GM19023 (cell line): ENCODE measurements around the gene PTPRD.

Experiments
- ATAC-seq: cut with Tn5 transposase; IDR thresholded peaks from one replicate; pipeline ENCODE4 v1.9.1; 2021; ENCODE audit warnings: mild to moderate bottlenecking, moderate library complexity; ENCODE audit not compliant: unreplicated experiment

PTPRD gene

DNA sequence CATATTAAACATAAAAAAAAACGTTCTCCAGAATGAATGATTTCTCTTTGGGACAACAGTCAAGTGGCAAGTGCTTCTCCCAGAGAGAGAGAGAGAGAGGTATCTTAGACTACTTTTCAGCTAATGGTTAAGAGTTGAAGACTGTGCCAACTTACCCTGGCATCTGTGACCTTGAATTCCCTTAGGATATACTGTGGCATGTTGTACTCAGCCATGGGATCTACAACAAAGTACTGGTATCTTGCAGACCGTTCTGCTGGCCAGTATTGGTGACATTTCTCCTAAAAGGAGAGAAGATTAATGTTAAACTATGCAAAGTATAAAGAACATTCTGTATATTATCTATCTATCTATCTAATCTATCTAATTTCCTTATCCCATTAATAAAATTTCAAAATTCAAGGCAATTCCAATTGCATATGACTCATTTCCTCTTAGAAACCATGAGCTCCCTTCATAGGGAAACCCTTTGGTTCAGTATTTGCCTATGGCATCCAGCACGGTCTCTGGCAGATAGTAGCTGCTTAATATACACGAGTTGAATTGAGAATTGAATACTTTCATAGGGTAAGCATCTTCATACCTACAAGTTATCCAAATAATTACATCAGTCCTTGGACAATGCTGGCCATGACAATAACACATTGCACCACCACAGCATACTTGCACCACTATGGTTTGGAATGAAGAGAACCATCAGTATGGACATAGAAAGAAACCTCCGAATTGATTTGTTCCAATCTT lies 2273.9 kb downstream of the PTPRD start:
- no peak for ATAC-seq

DNA sequence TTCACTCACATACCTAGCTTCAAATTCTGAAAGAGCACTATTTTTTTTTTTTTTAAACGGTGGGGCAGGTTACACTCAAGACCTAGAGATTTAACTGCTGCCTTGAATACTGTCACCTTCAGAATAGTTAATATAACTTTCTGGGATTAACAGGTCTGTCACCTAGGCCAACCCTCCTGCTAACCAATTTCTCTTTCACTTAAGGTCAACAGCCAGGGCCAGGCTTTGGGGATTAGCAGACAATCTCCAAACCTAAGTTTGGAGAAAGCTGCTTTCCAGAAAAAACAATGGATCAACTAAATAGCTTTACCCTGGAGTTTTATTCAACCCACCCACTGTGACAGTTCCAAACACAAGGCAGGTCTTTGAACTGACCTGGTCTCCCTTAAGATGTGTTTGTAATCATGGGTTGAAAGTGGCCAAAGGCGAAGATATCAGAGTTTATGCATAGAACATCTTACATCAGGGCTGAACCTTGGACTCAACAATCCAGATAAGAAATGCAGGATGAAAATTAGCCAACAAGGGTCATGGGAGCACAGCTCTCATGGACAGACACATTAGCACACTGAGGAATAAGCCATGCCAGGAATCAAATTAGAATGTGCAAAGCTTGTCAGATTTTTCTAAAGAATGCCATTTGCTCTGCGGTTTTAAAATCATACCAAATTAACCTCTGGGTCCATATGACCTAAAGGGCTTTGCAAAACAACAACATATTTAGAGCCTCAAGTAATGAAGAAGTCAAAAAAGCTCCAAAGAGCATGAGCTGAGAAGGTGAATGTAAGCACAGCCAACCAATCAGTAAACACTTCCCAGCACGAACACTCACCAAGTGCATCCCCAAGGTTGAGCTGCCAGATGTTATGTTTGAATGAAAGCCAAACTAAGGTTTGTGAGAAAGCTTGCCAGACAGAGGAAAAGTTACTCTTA lies 2274.7 kb downstream of the PTPRD start:
- no peak for ATAC-seq

DNA sequence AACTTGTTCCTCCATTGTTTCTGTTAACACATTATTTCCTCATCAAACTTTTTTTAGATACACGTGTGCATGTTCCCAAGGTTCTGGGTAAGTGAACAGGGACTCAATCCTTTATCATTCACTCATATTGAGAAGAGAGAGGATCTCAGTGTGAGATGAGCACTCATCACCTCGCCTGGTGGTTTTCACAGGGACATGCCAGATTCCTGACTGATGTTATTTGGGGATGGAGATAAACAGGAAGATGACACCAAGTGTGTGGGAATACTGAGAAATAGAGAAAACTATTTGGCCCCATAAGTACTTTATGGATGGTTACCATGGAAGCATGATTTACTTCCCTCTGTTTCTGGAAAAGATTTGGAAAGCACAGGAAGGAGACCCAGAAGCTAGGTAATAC lies 2279.9 kb downstream of the PTPRD start:
- ATAC-seq: no peak

DNA sequence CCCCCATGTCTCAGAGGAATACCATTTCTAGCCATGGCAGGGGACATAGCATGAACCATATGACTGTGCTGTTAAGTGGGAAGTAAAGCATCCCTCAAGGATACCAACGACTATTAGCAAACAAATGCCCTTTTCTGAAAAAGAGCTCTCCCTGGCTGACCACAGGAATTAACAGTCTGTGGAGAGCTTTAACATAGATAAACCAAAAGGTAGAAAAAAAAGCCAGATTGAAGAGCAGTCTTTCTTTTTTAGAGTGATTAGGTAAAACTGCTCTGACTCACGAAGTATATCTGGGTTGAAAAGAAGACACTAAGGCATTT lies 2280.5 kb downstream of the PTPRD start:
- ATAC-seq: no peak

DNA sequence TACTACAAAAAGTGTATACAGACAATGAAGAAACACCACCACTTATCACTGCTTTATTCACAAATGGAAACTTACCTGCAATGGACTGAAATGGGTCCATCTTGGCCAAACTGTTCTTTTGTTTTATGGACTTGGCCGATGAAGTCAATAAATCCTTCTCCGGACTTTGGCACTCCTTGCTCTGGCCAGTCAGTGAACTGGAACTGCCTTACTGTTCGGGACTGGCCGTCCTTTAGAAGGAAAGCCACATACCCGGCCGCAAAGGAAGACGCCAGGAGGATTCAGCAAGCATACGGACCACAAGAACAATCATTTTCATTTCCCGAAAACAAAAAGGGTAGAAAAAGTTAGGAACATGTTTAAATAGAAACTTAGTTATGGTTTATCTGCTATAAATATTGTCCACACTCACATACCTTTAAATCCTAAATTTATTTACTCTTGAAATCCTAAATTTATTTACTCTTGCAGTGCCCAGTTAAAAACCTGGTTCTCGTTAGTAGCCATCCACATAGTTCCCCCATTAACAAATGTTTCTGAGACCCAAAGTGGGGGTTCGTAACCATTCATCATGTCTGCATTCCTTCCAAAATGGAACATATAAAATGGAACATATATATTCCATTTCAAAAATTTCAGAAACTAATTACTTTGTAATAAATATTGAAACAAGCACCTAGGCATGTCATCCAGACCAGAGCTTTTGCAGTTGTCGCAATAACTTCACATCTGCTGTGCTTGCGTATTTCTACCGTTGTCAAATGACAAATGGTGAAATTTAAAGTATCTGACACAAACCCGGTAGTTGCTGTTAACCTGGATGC lies 2281.1 kb downstream of the PTPRD start:
- no peak for ATAC-seq

DNA sequence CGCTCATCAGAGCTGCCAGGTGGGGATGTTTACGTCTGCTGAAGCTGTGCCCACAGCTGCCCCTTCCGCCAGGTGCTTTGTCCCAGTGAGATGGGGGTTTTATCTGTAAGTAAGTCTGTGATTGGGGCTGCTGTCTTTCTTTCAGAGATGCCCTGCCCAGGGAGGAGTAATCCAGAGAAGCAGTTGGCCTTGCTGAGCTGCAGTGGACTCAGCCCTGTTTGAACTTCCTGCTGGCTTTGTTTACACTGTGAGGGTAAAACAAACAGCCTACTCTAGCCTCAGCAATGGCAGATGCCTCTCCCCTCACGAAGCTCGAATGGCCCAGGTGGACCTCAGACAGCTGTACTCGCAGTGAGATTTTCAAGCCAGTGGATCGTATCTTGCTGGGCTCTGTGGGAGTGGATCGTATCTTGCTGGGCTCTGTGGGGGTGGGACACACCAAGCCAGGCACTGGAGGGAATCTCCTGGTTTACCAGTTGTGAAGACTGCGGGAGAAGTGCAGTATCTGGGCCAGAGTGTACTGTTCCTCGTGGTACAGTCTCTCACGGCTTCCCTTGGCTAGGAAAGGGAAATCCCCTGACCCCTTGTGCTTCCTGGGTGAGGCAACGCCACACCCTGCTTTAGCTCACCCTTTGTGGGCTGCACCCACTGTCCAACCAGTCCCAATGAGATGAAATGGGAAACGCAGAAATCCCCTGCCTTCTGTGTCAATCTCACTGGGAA lies 2283.1 kb downstream of the PTPRD start:
- no peak for ATAC-seq

DNA sequence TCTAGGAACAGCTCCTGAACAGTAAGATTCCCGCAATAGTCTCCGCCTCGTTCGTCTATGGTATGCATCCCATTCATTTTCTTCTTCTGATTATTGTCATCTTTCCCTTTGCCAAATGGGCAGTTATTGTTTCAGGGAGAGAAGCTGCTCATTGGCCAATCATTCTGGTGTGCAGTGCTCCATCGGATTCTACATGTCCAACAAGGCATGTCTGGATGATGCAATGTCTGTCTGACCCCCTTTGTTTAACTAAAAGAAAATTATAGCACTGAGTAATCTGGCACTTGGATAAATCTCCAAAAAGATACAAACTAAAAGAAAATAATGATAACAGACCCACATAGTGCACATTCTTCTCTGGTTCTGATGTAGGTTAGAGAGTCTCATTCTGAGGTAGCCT lies 2297.6 kb downstream of the PTPRD start:
- ATAC-seq: no peak

DNA sequence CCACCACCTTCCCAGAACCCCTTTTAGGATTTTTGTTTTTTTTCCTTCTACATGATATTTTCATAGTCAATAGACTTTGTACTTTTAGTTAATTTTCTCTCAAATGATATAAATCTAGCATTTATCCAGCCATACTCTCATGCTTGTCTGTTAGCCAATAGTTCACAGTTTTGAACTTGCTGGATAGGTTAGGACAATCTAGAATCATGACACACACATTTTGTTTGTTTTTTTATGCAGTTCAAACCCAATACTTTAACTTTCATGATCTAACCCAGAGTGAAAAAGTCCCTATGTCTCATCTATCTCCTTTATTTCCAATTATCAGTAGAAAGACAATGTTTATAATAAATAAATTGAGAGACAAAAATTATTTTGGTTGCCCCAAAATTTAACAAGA lies 2303.5 kb downstream of the PTPRD start:
- ATAC-seq: no peak

DNA sequence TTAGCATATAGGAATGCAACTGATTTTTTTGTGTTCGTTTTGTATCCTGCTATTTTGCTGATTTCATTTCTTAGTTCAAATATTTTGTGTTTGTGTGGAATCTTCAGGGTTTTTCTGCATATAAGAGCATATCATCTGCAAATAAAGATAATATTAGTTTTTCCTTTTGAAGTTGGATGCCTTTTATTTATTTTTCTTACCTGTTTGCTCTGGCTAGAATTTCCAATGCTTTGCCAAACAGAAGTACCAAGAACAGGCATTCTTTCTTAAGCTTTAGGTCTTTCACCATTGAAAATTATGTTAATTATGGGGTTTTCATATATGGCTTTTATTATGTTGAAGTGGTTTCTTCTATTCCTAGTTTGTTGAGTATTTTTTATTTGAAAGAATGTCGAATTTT lies 2308.1 kb downstream of the PTPRD start:
- no peak for ATAC-seq

DNA sequence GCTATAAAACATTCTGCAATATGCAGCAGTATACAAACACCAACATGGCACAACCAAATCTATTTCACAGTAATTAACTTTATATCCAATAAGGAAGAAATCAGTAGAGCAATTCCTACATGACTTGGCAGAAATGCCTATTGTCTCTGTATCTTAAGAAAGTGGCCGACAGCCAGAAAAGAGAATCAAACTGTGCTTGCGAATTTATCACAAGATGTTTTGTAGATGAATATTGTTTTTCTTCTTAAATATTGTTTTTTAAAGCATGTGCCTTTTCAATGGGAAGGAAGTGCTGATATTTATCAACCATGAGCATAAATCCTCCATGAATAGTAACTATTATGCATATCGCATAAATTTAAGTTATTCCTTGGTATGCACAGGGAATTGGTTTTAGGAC lies 2311.5 kb downstream of the PTPRD start:
- ATAC-seq: no peak

DNA sequence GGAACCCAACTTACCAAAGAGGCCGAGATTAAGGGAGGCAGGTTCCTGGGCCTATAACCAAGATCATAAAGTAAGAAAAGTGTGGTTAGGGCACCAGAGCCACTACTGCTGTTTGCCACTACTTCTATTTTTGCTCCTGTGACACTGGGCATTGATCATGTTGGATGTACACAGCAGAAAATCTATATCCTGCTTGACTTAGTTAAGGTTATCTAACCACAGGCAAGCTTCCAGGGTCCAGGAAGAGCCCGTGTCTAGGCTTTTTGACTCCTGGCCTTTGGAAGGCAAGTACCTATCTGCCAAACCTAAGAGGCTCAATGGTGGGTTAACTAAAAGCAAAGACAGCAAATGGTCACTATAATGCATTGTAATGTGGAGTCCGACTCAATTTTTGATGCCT lies 2315.8 kb downstream of the PTPRD start:
- ATAC-seq: no peak

DNA sequence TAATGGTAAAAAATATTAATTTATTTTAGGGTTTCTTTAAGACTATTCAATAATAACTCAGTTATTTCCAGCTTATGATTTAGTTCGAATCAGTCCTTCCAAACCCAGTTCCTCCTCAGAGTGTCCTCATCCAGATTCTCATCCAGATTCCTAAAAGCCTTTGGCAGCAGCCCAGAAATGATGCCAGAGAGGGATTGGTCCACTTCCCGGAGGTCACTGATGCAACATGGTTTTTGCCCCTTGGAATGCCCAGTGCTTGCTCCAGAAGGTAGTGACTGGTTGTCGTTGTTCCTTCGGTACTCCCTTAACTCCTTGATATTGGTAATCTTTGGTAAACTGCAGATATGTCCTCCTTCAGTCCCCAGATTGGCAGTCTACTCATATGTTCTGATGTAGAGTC lies 2320.1 kb downstream of the PTPRD start:
- ATAC-seq: no peak

DNA sequence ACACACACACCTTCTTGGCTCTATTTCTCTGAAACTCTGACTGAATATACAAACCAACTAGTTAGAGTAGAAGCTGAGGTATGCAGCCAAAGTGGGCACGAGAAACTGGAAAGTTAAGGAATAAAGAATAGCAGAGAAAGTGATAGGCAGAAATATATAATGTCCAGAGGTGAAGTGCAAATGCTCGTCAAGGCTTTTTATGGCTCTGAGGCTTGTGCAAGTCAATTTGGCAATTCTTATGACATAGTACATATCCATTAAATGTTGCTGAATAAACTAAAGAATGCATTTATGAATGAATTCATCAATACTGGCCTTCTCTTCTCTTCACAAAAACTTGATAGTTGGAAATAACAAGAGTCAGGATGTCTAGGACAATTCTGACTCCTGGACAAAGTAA lies 2323.1 kb downstream of the PTPRD start:
- no peak for ATAC-seq

DNA sequence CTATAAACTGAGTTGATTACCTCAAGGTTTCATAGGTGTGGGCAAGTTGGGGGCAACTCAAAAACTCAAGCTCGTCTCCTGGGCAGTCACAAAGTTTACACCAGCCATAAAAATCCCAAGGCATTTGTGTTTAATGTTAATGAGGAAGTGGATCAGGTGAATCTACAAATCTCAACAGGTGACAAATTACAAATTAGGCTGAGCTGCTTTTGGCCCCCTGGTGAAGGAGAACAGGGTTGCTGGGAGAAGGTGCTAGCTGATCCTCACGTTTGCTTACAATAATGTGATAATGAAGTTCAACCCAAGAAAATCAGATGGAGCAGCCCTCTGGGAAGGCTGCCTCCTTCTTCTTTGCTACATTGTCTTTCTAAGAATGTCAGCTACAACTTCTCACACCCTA lies 2324.8 kb downstream of the PTPRD start:
- no peak for ATAC-seq

DNA sequence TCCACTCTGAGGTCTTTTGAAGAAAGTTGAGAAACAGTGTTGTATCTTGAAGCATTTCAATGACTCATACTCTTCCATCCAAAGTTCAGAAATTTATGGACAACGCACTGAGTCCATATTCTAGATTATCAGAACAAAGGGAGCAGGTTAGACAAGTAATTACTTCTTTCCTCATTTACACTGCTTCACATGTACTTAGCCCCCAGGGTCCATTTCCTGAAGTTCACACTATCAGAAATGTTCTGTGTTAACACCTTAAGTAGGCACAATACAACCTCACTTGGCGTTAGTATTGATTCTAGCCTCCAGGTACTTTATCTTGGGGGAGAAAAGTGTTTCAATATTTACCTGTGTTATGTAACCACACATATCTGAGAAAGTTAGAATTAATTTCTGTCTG lies 2325.3 kb downstream of the PTPRD start:
- ATAC-seq: no peak

DNA sequence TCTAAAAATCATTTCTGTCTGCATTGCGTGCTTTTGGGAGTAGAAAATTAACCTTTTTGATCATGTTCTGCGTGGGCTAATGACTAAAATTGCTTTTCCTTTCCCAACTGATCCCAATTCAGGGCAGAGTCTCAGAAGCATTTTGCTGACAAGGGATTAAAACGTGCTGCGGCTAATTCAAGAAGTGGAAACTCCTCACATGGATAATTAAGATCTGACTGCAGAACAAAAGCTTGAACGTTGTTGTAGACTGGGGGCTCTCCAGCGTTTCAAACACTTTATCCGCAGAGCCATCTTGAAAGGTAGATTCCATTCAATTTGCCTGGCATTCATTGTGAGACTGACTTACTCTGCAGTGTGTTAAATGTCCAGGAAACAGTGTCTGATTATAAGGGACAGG lies 2327.9 kb downstream of the PTPRD start:
- no peak for ATAC-seq

DNA sequence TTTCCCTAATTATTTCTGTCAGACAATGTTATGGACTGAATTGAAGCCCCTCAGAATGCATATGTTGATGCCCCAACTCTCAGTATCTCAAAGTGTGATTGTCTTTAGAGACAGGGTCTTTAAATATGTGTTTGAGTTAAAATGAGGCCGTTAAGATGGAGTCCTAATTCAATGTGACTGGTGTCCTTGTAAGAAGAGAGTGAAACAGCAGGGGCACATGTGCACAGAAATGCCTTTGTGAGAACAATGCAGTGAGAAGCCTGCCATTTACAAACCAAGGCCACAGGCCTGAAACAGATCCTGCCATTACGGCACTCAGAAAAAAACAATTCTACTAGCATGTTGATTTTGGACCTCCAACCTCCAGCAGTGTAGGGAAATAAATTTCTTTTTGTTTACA lies 2330.3 kb downstream of the PTPRD start:
- no peak for ATAC-seq

DNA sequence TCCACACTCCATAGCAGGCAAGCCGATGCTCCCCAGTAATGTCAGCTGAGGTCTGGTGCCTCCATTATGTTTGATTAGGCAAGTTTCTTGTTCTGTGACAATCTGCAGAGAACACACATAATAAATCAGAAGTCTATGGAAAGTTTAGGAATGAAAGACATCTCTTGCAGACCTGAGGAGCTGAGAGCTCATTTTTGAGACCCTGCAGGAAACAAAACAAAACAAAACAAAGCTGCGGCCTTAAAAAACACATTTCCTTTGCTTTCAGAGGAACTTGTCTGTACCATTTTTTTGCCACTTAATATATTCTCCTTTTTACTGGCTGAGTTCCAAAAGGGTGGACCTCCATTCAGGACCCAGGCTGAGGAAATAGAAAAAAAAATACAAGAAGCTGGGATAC lies 2332.0 kb downstream of the PTPRD start:
- ATAC-seq: no peak

DNA sequence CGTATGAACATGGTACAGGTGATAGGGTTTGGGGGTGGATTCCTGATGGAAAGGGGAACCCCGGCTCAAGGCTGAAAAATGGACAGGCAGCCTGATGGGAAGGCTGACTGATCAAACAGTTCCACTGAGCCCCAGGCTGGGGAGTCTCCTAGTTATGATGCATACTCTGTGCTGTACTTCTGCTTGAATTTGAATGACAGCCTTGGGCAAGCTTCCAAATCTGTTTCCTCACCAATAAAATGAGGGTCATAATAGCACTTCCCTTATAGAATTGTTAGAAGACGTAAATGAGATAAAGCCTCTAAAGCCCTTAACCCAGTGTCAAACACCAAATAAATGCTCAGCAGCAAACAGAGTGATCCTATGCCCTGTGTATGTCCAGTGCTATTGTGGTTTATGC lies 2334.8 kb downstream of the PTPRD start:
- no peak for ATAC-seq

DNA sequence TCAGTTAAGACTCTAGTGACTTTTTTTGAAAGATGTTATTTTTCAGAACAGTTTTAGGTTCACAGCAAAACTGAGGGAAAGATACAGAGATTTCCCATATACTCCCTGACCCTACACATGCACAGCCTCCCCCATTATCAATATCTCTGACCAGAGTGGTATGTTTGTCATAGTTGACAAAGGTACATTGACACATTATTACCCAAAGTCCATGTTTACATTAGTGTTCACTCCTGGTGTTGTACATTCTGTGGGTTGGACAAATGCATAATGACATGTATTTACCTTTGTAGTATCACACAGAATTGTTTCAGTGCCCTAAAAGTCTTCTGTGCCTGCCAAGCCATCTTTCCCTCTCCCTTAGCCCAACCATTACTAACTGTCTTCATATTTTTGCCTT lies 2342.6 kb downstream of the PTPRD start:
- ATAC-seq: no peak

DNA sequence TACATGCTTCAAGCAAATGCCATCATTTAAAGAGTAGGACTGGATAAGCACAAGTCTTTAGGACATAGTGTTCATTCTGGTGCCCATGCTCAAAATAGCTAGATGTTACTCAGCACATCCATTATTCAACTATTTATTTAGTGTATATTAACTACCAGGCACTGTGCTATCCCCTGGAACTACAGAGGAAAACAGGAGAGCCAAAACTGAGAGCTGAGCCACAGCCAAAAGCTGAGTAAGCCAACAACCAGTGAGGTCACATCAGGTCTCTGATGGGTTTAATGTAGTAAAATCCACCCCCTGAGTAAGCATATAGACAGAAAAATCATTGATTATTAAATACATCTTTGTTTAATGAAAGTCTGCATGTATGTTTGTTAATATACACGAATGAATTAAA lies 2343.9 kb downstream of the PTPRD start:
- no peak for ATAC-seq
